Measurements from ENCODE around the gene HEBP1. TPM values are rescaled to one million over a fixed set of nuclear protein-coding genes. Genes with fewer than 3 reads are reported as not detected.

HEBP1 gene
- total RNA-seq, 4 donors from 2014 or later, result 40.6 to 70.6 (median 61.9) TPM

DNA sequence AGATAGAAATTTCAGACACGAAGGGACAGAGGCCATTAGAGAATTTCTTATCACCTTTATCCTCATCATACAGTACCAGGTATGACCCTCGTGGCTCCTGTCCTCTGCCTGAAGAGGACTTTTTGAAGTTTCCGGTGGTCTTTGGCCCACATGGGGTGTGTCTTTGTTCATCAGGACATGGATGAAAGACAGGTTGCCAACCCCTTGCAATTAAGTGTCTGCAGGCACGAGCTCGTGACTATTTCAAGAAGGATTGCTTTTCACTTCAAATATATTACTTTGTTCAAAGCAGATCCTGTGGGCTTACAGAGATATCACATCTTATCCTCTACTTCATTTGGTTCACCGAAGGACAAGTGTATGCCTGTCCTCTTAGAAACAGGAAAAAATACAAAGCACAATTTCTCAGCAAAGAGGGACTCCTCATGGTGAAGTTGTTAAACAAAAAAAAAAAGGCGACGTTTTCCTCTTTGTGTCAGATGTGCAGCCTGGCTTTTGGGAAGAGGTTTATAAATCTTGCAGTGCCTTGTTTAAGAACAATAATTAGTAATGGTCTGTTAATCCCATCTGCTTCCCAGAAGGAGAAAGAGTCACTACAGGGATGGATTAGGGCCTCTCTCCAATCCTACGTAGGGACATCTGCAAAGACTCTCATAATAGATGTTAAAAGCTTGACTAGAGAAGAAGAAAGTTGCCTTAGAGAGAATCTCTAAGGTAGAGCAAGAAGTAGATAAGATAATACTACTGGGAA lies 30.7 kb upstream of the HEBP1 start:
- Histone ChIP-seq H3K36me3 (no peaks in the 10 kb centered on the region), H3K4me3 (no peak overlapping the region), H3K4me1 (peaks cover 0 to 16% (median 14%) of the 10 kb centered on the region in 4 donors), H3K27me3 (no peaks in the 10 kb centered on the region), H3K27ac (replicated peaks in 1 of 4) (no peak overlapping the region), H3K9me3 (no peaks in the 10 kb centered on the region)
- WGBS, result 86% methylated on average over 9 of the region's 9 CpGs
- intact Hi-C loops (cut with DNase I), result no loop called here
- no peak for DNase-seq (ENCODE audit: extremely low spot score)
- TF ChIP-seq, protein P1, sequence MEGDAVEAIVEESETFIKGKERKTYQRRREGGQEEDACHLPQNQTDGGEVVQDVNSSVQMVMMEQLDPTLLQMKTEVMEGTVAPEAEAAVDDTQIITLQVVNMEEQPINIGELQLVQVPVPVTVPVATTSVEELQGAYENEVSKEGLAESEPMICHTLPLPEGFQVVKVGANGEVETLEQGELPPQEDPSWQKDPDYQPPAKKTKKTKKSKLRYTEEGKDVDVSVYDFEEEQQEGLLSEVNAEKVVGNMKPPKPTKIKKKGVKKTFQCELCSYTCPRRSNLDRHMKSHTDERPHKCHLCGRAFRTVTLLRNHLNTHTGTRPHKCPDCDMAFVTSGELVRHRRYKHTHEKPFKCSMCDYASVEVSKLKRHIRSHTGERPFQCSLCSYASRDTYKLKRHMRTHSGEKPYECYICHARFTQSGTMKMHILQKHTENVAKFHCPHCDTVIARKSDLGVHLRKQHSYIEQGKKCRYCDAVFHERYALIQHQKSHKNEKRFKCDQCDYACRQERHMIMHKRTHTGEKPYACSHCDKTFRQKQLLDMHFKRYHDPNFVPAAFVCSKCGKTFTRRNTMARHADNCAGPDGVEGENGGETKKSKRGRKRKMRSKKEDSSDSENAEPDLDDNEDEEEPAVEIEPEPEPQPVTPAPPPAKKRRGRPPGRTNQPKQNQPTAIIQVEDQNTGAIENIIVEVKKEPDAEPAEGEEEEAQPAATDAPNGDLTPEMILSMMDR (IDR thresholded peaks at IDR 0.05), result no peak
- TF ChIP-seq EP300 (IDR thresholded peaks at IDR 0.05), result no peak

DNA sequence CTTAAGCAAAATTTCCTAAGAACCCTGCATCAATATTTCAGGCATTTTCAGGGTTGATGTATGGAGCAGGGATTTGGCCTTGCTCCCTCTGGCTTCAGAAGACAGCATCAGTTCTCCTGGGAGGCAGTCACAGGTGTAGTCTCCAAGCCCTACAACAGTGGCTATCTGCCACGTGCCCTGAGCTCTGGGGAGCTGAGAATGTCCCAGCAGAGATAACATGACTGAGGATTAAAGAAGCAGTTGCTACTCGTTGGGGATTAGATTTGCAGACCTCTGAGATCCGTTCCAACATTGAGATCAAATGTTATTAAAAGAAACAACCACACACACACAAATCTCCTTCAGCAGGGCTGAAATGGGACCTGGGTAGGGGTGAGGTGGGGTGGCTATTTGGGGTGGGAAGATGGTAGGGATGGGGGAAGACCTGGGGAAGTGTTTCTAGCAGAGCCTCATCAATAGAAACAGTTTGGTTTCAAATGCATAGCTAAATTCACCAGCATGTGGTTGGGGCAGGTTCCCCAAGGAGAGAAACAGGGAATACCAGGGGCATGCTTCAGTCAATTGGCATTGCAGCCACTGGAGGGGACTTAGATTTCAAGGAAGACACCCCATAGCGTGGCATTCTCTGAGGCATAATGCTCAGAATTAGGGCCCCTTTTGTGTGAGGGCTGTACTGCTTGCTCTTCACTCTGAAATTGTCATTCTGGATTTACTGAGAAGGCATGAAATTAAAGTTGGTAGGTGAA lies 28.9 kb upstream of the HEBP1 start:
- intact Hi-C loops (cut with DNase I), result loop anchor here (10.0 kb wide), 1 partner anchor 176 kb away; no protein-coding TSS in a partner anchor
- Histone ChIP-seq H3K36me3 (no peaks in the 10 kb centered on the region), H3K27ac (replicated peaks in 1 of 4) (no peak overlapping the region), H3K4me3 (no peak overlapping the region), H3K27me3 (no peaks in the 10 kb centered on the region), H3K9me3 (no peaks in the 10 kb centered on the region), H3K4me1 (peaks cover 0 to 16% (median 15%) of the 10 kb centered on the region in 4 donors)
- TF ChIP-seq, protein P1 (IDR thresholded peaks at IDR 0.05), result no peak
- TF ChIP-seq POLR2AphosphoS5 (IDR thresholded peaks at IDR 0.05) (no peak), EP300 (IDR thresholded peaks at IDR 0.05) (no peak), POLR2A (IDR thresholded peaks at IDR 0.05; ENCODE audit: low read depth) (no peak)
- WGBS, result 83% methylated on average over 4 of the region's 4 CpGs
- no peak for DNase-seq (ENCODE audit: extremely low spot score)

DNA sequence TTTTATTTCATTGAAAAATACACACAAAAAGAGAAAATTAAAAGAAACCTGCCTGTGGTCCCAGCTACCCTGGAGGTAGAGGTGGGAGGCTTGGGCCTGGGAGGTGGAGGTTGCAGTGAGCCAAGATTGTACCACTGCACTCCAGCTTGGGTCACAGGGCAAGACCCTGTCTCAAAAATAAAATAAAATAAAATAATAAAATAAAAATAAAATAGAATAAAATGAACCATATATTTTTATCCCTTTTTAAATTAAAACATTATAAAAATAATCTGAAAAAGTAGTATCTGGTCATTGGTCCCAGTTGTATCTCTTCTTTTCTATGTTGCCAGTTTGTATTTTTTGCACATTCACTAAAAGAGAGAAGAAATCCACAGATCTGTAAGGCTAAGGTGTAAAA lies 27.4 kb upstream of the HEBP1 start:
- Histone ChIP-seq H3K9me3 (no peaks in the 10 kb centered on the region), H3K27me3 (no peaks in the 10 kb centered on the region), H3K4me1 (peaks cover 0 to 16% (median 15%) of the 10 kb centered on the region in 4 donors), H3K4me3 (no peak overlapping the region), H3K36me3 (no peaks in the 10 kb centered on the region), H3K27ac (replicated peaks in 1 of 4) (no peak overlapping the region)
- intact Hi-C loops (cut with DNase I), result loop anchor here (10.0 kb wide), 1 partner anchor 177 kb away; no protein-coding TSS in a partner anchor
- DNase-seq (ENCODE audit: extremely low spot score), result no peak
- TF ChIP-seq, protein P1 (IDR thresholded peaks at IDR 0.05), result no peak
- TF ChIP-seq POLR2AphosphoS5 (IDR thresholded peaks at IDR 0.05), result no peak
- no peak for TF ChIP-seq EP300 (IDR thresholded peaks at IDR 0.05)
- no peak for TF ChIP-seq POLR2A (IDR thresholded peaks at IDR 0.05; ENCODE audit: low read depth)

DNA sequence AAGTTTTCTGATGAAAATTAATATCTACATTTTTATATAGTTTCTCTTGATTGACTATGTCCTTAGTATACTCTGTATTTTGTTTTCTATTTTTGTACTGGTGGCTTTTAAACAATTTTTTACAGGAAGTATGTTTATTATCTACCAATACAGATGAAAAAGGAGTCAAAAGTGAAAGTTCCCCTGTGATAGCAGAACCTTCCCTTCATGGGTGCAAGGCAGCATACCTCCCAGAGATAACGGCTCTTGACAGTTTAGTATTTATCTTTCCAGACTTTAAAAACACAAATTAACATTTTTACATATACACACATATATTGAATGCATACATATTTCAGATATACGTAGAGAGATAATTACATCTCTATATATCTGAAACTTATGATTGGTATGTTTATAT lies 27.0 kb upstream of the HEBP1 start:
- Histone ChIP-seq H3K4me3 (no peak overlapping the region), H3K9me3 (no peaks in the 10 kb centered on the region), H3K27ac (replicated peaks in 1 of 4) (no peak overlapping the region), H3K27me3 (no peaks in the 10 kb centered on the region), H3K36me3 (no peaks in the 10 kb centered on the region), H3K4me1 (peaks cover 0 to 16% (median 15%) of the 10 kb centered on the region in 4 donors)
- TF ChIP-seq EP300 (IDR thresholded peaks at IDR 0.05) (no peak), POLR2A (IDR thresholded peaks at IDR 0.05; ENCODE audit: low read depth) (no peak), POLR2AphosphoS5 (IDR thresholded peaks at IDR 0.05) (no peak)
- TF ChIP-seq, protein P1 (IDR thresholded peaks at IDR 0.05), result no peak
- intact Hi-C loops (cut with DNase I), result loop anchor here (10.0 kb wide), 1 partner anchor 178 kb away; no protein-coding TSS in a partner anchor
- no peak for DNase-seq (ENCODE audit: extremely low spot score)
- WGBS, result 74% methylated on average over 2 of the region's 2 CpGs

All from esophagus muscularis mucosa (tissue), 4 donors.